ENCODE data around the gene PRRX2.

PRRX2 gene

DNA sequence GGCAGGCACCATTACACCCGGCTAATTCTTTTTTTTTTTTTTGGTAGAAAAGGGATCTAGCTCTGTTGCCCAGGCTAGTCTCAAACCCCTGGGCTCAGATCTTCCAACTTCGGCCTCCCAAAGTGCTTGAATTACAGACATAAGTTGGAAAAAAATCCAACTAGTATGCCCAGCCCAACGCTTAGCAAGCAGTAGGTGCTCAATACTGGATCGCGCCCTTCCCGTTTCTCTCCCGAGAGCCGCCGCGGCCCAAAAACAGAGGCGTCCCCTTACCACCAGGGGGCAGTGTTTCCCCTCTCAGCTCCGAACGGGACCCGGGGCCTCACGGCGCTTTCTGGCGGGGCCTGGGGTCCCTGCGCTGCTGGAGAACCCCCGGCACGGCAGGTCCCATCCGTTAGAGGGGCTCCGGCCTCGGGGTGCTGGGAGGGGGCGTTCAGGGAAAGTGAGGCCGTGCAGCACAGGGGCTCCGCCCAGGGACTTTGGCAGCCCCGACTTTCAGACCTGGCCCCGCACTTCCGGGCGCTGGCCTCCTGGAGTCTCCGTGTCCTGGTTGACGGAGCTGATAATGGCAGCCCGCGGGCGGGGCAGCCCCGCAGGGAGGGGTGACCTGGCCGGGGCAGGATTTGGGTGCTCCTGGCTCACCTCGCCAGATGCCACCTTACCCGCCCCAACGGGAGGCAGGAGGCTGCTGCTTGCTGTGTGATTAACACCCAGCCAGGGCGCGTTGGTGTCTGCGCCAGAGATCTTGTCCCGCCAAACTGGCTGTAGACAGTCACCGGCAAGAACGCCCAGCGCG lies 72.2 kb downstream of the PRRX2 start:
- TF ChIP-seq ELF4 (IDR thresholded peaks at IDR 0.05), result peak; percentile 69; the same call in 1 of the 2 replicates
- TF ChIP-seq SP1 (IDR thresholded peaks at IDR 0.05), result no peak
- TF ChIP-seq SUZ12 (IDR thresholded peaks at IDR 0.05), result no peak
- TF ChIP-seq NFRKB (IDR thresholded peaks at IDR 0.05), result no peak
- no peak for TF ChIP-seq CTBP1 (IDR thresholded peaks at IDR 0.05; ENCODE audit: borderline replicate concordance)
- no peak for TF ChIP-seq HDGF (IDR thresholded peaks at IDR 0.05; ENCODE audit: borderline replicate concordance)
- no peak for TF ChIP-seq BHLHE40 (IDR thresholded peaks at IDR 0.05; ENCODE audit: borderline replicate concordance)
- TF ChIP-seq, protein P1, sequence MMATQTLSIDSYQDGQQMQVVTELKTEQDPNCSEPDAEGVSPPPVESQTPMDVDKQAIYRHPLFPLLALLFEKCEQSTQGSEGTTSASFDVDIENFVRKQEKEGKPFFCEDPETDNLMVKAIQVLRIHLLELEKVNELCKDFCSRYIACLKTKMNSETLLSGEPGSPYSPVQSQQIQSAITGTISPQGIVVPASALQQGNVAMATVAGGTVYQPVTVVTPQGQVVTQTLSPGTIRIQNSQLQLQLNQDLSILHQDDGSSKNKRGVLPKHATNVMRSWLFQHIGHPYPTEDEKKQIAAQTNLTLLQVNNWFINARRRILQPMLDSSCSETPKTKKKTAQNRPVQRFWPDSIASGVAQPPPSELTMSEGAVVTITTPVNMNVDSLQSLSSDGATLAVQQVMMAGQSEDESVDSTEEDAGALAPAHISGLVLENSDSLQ (IDR thresholded peaks at IDR 0.05), result no peak
- TF ChIP-seq FOXK2 (IDR thresholded peaks at IDR 0.05), result no peak
- no peak for TF ChIP-seq TARDBP (IDR thresholded peaks at IDR 0.05)
- peak; percentile 70; the same call in 1 of the 2 replicates for TF ChIP-seq ZNF384 (IDR thresholded peaks at IDR 0.05)
- no peak for TF ChIP-seq LEF1 (IDR thresholded peaks at IDR 0.05; ENCODE audit: borderline replicate concordance)
- no peak for TF ChIP-seq ARNT (IDR thresholded peaks at IDR 0.05)
- ChIA-PET CTCF (interaction anchor here (0.5 to 2.2 kb wide), 15 partner anchors 8 to 112 kb away, joined by 3 to 25 read pairs (median 4); partner anchors contain the start of genes NTMT1 and TOR1A), POLR2A (interaction anchor here (0.8 to 2.7 kb wide), 11 partner anchors 9 to 98 kb away, joined by 3 to 12 read pairs (median 3); partner anchors contain the start of gene PTGES)
- peak; percentile 88 for DNase-seq (ENCODE audit: extremely low spot score)

DNA sequence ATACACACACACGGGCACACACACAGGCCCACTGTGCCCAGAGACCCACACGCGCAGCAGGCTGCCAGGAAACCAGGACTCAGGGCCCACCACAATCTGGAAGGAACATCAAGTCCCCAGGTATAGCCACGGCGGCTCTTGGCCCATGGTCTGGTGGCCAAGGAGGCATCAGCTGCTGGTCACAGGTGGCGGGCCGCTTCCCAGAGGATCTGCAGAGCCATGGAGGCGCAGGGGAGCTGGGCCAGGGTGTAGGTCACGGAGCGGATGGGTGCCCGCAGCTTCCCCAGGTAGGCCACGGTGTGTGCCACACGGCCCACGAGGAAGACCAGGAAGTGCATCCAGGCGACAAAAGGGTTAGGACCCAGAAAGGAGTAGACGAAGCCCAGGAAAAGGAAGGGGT lies 74.0 kb downstream of the PRRX2 start:
- ChIA-PET POLR2A (interaction anchor here (2.7 kb wide), 1 partner anchor 37 kb away, joined by 12 read pairs; no protein-coding TSS in a partner anchor), CTCF (interaction anchor here (0.6 to 2.0 kb wide), 3 partner anchors 13 to 666 kb away, joined by 4 to 6 read pairs (median 4); no protein-coding TSS in a partner anchor)
- DNase-seq (ENCODE audit: extremely low spot score), result no peak
- TF ChIP-seq NFRKB (IDR thresholded peaks at IDR 0.05), result no peak
- no peak for TF ChIP-seq FOXK2 (IDR thresholded peaks at IDR 0.05)

DNA sequence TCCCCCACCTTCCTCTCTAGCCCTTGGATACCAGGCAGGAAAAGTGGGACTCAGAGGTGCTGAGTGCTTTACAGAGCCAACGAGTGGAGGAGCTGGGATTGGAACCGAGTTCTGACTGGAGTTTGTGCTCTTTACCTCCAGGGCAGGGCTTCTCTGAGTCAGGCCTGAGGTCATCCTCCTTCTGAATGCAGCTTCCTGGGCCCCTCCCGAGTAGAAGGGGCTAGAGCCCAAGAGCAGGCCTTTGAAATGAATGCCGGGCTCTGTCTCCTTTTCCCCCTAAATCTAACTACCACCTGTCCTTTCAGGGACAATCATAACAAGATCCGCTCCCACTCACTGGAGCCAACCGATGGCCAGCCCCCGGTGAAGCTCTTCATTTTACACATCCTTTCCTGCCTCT lies 74.7 kb downstream of the PRRX2 start:
- DNase-seq (ENCODE audit: extremely low spot score), result no peak
- ChIA-PET POLR2A (interaction anchor here (2.7 kb wide), 1 partner anchor 36 kb away, joined by 12 read pairs; no protein-coding TSS in a partner anchor), CTCF (interaction anchor here (1.1 to 2.0 kb wide), 2 partner anchors 14 to 50 kb away, joined by 4 to 6 read pairs; no protein-coding TSS in a partner anchor)
- TF ChIP-seq LEF1 (IDR thresholded peaks at IDR 0.05; ENCODE audit: borderline replicate concordance), result no peak
- no peak for TF ChIP-seq L3MBTL2 (conservative IDR thresholded peaks at IDR 0.05)
- TF ChIP-seq HDGF (IDR thresholded peaks at IDR 0.05; ENCODE audit: borderline replicate concordance), result no peak
- no peak for TF ChIP-seq ARNT (IDR thresholded peaks at IDR 0.05)
- TF ChIP-seq, protein P1 (IDR thresholded peaks at IDR 0.05), result no peak
- no peak for TF ChIP-seq NFRKB (IDR thresholded peaks at IDR 0.05)
- no peak for TF ChIP-seq SP1 (IDR thresholded peaks at IDR 0.05)
- TF ChIP-seq ELF4 (IDR thresholded peaks at IDR 0.05), result no peak
- TF ChIP-seq ZNF384 (IDR thresholded peaks at IDR 0.05), result no peak
- no peak for TF ChIP-seq FOXK2 (IDR thresholded peaks at IDR 0.05)
- no peak for TF ChIP-seq FOXA1 (IDR thresholded peaks at IDR 0.05)
- TF ChIP-seq CTBP1 (IDR thresholded peaks at IDR 0.05; ENCODE audit: borderline replicate concordance), result no peak
- no peak for TF ChIP-seq SUZ12 (IDR thresholded peaks at IDR 0.05)
- TF ChIP-seq FOXM1 (IDR thresholded peaks at IDR 0.05; ENCODE audit: borderline replicate concordance), result no peak
- no peak for TF ChIP-seq BHLHE40 (IDR thresholded peaks at IDR 0.05; ENCODE audit: borderline replicate concordance)
- no peak for TF ChIP-seq TARDBP (IDR thresholded peaks at IDR 0.05)

DNA sequence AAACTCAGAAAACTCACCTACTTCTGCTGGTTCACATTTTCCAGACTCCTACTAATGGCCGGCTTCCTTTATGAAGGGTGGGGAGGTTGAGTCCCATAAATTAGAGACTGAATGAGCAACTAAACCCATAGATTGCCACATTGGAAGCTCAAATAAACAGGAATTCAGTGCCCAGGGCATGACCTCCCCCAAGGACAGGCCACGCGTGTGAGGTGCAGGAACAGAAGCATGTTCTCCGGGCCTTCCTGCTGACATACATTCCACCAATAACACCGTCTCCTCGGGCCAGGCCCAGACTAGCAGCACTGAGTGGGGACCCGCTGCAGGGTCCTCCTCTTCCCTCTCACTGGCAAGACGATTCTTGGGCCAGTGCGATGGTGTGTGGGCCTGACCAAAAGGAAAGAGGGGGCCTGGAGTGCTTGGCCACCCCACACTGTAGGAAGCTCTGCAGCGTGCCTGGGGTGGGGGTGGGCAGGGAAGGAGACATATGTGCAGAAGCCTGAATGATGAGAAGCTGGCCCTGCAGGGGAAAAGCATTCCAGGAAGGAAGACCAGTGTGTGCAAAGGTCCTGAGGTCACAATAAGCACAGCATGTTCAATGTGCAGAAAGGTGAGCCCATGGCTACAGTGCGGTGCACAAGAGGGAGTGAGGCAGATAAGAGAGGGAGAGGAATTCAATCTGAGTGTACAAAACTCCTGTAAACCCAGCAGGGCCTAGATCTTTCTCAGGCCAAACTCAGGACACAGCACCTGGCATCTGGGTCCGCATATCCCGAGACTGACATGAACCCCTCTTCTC lies 75.4 kb downstream of the PRRX2 start:
- DNase-seq (ENCODE audit: extremely low spot score), result no peak
- TF ChIP-seq FOXK2 (IDR thresholded peaks at IDR 0.05) (no peak), ZNF384 (IDR thresholded peaks at IDR 0.05) (no peak), FOXM1 (IDR thresholded peaks at IDR 0.05; ENCODE audit: borderline replicate concordance) (no peak), NFRKB (IDR thresholded peaks at IDR 0.05) (no peak), FOXA1 (IDR thresholded peaks at IDR 0.05) (no peak), SP1 (IDR thresholded peaks at IDR 0.05) (no peak), TARDBP (IDR thresholded peaks at IDR 0.05) (no peak), SUZ12 (IDR thresholded peaks at IDR 0.05) (no peak), CTBP1 (IDR thresholded peaks at IDR 0.05; ENCODE audit: borderline replicate concordance) (no peak), HDGF (IDR thresholded peaks at IDR 0.05; ENCODE audit: borderline replicate concordance) (no peak), LEF1 (IDR thresholded peaks at IDR 0.05; ENCODE audit: borderline replicate concordance) (no peak), ELF4 (IDR thresholded peaks at IDR 0.05) (no peak), ARNT (IDR thresholded peaks at IDR 0.05) (no peak), BHLHE40 (IDR thresholded peaks at IDR 0.05; ENCODE audit: borderline replicate concordance) (no peak), L3MBTL2 (conservative IDR thresholded peaks at IDR 0.05) (no peak)
- TF ChIP-seq, protein P1 (IDR thresholded peaks at IDR 0.05), result no peak
- ChIA-PET CTCF (interaction anchor here (1.1 kb wide), 1 partner anchor 14 kb away, joined by 4 read pairs; no protein-coding TSS in a partner anchor), POLR2A (no interaction called here)

DNA sequence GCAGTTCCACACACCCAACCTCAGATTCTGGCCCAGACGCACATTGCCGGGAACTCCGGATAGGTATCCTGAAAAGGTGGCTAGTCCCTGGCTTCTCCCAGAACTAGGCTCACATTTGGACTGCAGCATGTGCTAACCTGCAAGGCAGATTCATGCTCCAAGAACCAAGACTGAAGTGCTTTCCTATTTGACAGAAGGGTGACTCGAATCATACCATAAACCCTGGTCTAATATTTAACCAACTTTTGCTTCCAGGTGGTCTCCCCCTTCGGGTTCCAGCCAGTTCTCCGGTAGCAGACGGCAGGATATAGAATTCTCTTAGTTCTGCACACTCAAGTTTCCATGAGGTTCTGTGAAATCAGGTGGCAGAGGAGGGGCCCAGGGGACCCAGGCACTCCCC lies 79.8 kb downstream of the PRRX2 start:
- no peak for TF ChIP-seq NFRKB (IDR thresholded peaks at IDR 0.05)
- TF ChIP-seq BHLHE40 (IDR thresholded peaks at IDR 0.05; ENCODE audit: borderline replicate concordance), result no peak
- TF ChIP-seq FOXK2 (IDR thresholded peaks at IDR 0.05), result no peak
- TF ChIP-seq, protein P1 (IDR thresholded peaks at IDR 0.05), result no peak
- TF ChIP-seq FOXM1 (IDR thresholded peaks at IDR 0.05; ENCODE audit: borderline replicate concordance), result no peak
- no peak for TF ChIP-seq ARNT (IDR thresholded peaks at IDR 0.05)
- no peak for TF ChIP-seq HDGF (IDR thresholded peaks at IDR 0.05; ENCODE audit: borderline replicate concordance)
- TF ChIP-seq FOXA1 (IDR thresholded peaks at IDR 0.05), result no peak
- TF ChIP-seq LEF1 (IDR thresholded peaks at IDR 0.05; ENCODE audit: borderline replicate concordance), result no peak
- no peak for TF ChIP-seq CTBP1 (IDR thresholded peaks at IDR 0.05; ENCODE audit: borderline replicate concordance)
- TF ChIP-seq ELF4 (IDR thresholded peaks at IDR 0.05), result no peak
- TF ChIP-seq SP1 (IDR thresholded peaks at IDR 0.05), result no peak
- no peak for DNase-seq (ENCODE audit: extremely low spot score)
- ChIA-PET CTCF (no interaction called here), POLR2A (no interaction called here)
